ENCODE data around the gene UFSP2.

DNA sequence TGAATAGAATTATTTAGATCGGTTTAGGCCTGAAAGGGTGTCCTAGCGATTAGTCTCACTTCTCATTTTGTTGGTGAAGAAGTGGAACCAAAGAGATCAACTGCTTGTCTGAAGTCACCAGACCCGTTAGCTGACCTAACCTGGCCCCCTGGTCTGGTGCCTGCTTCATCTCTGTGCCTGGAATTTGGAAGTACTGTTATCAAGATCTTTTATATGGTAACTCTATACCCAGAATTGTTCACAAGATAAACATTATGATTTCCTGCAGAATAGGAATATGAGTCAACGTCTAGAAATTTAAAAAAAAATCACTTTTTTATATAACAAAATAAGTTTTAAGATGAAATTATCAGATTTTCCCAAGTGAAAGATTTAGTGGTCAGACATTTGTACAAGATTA is 67.2 kb downstream of the UFSP2 start:
- no peak for TF ChIP-seq POLR2A (IDR thresholded peaks at IDR 0.05)
- TF ChIP-seq, protein P1, sequence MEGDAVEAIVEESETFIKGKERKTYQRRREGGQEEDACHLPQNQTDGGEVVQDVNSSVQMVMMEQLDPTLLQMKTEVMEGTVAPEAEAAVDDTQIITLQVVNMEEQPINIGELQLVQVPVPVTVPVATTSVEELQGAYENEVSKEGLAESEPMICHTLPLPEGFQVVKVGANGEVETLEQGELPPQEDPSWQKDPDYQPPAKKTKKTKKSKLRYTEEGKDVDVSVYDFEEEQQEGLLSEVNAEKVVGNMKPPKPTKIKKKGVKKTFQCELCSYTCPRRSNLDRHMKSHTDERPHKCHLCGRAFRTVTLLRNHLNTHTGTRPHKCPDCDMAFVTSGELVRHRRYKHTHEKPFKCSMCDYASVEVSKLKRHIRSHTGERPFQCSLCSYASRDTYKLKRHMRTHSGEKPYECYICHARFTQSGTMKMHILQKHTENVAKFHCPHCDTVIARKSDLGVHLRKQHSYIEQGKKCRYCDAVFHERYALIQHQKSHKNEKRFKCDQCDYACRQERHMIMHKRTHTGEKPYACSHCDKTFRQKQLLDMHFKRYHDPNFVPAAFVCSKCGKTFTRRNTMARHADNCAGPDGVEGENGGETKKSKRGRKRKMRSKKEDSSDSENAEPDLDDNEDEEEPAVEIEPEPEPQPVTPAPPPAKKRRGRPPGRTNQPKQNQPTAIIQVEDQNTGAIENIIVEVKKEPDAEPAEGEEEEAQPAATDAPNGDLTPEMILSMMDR (IDR thresholded peaks at IDR 0.05 in 4 of 5, conservative IDR thresholded peaks at IDR 0.05 in 1 of 5), result no peak

Data from gastrocnemius medialis (tissue), 4 donors.